Prostate gland (tissue), 2 donors: Measurements from ENCODE around the gene ELMO1. TPM values are rescaled to one million over a fixed set of nuclear protein-coding genes. Genes with fewer than 3 reads are reported as not detected.
"Not testable (repeated sequence)": the region's sequence is repeated elsewhere in the genome, so short reads cannot be mapped to it uniquely, and the experiment has no call there.

ENCODE experiments used
- DNase-seq: peaks from one replicate; pipeline ENCODE4 v3.0.0-alpha.2; 2019; ENCODE audit warnings: low spot score
- H3K27ac ChIP-seq, 2 donors: fragments of 200-600 bp; sonication (generic); 2 replicates each; pipeline ENCODE4 v1.5.1; 2017 to 2019
- H3K27me3 ChIP-seq: fragments of 200-600 bp; sonication (generic); replicated peaks from 2 replicates; pipeline ENCODE4 v1.5.1; 2019; ENCODE audit not compliant: insufficient read depth
- H3K36me3 ChIP-seq, 2 donors: fragments of 200-600 bp; sonication (generic); 1 replicate in 1 of 2; 2 replicates in 1 of 2; pipeline versions ENCODE4 v1.5.1 to v1.8.1; 2017 to 2019
- H3K4me1 ChIP-seq: fragments of 200-600 bp; sonication (generic); replicated peaks from 2 replicates; pipeline ENCODE4 v1.5.1; 2019
- H3K4me3 ChIP-seq, 2 donors: fragments of 200-600 bp; sonication (generic); 2 replicates each; pipeline ENCODE4 v1.5.1; 2017 to 2019
- H3K9me3 ChIP-seq: fragments of 200-600 bp; sonication (generic); 2 replicates; pipeline ENCODE4 v1.5.1; 2017
- POLR2A ChIP-seq: fragments of 450-650 bp; IDR thresholded peaks from one replicate; pipeline ENCODE4 v1.6.1; 2016; ENCODE audit warnings: antibody characterized with exemption, mild to moderate bottlenecking
- POLR2AphosphoS5 ChIP-seq: sonication (generic); formaldehyde crosslinking; IDR thresholded peaks from one replicate; pipeline ENCODE4 v1.6.1; 2017; ENCODE audit warnings: antibody characterized with exemption
- WGBS: methylation state at CpG from one replicate; pipeline ENCODE4 v1.1.5; 2018; 5-methylcytosine and 5-hydroxymethylcytosine counted together
- intact Hi-C: fragments of 100-400 bp; cut with DNase I; formaldehyde crosslinking; loops from one replicate; pipeline ENCODE4 v1.14.2; 2022
- total RNA-seq, 2 donors: library from RNA; depleted of rRNA; stranded (reverse); fragments of >200 nt; gene quantifications; one replicate each; pipeline ENCODE4 v1.1.0, GENCODE V29; 2016
- TF ChIP-seq, protein P1 (sequence below), 4 experiments: fragments of 200-600 bp in 2 of 4; fragments of 450-650 bp in 2 of 4; sonication (generic) in 2 of 4; IDR thresholded peaks; 1 replicate in 3 of 4; 2 replicates in 1 of 4; pipeline ENCODE4 v1.5.1; 2016 to 2019; ENCODE audit warnings: antibody characterized with exemption in 4 of 4, mild to moderate bottlenecking in 2 of 4, moderate library complexity in 2 of 4

ELMO1 gene
- total RNA-seq, 2 donors from 2014 or later, result 6.7 to 19.3 TPM

DNA sequence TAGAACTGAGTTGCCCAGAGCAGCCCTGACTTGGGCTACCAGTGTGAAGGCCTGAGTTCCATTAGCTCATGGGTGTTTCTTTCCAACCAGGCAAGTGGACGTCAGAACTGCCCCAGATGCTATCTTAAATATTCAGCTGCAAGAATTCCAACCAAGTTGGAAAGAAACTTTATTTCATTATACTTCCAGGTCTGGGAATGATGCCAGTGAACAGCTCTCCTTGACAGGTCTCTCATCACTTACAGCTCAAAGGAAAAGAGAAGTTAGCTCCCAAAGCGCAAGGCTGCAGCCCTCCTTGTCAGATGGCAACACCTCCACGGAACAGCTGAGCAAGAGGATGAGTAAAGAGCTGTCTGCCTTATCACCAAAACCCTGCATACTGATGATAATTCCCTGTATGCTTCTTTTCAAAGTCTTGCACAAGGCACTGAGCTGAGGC lies 468.8 kb downstream of the ELMO1 start:
- Histone ChIP-seq H3K4me1 (no peaks in the 10 kb centered on the region), H3K36me3 (no peaks in the 10 kb centered on the region), H3K27me3 (no peaks in the 10 kb centered on the region), H3K27ac (no peak overlapping the region), H3K4me3 (no peak overlapping the region), H3K9me3 (no peaks in the 10 kb centered on the region)
- no peak for DNase-seq
- TF ChIP-seq POLR2AphosphoS5 (no peak), POLR2A (no peak)
- TF ChIP-seq, protein P1, sequence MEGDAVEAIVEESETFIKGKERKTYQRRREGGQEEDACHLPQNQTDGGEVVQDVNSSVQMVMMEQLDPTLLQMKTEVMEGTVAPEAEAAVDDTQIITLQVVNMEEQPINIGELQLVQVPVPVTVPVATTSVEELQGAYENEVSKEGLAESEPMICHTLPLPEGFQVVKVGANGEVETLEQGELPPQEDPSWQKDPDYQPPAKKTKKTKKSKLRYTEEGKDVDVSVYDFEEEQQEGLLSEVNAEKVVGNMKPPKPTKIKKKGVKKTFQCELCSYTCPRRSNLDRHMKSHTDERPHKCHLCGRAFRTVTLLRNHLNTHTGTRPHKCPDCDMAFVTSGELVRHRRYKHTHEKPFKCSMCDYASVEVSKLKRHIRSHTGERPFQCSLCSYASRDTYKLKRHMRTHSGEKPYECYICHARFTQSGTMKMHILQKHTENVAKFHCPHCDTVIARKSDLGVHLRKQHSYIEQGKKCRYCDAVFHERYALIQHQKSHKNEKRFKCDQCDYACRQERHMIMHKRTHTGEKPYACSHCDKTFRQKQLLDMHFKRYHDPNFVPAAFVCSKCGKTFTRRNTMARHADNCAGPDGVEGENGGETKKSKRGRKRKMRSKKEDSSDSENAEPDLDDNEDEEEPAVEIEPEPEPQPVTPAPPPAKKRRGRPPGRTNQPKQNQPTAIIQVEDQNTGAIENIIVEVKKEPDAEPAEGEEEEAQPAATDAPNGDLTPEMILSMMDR (IDR thresholded peaks at IDR 0.05), result no peak
- intact Hi-C loops, result loop anchor here (5.0 kb wide), 1 partner anchor 52 kb away; no protein-coding TSS in a partner anchor
- 18% methylated on average over 3 of the region's 3 CpGs for WGBS

DNA sequence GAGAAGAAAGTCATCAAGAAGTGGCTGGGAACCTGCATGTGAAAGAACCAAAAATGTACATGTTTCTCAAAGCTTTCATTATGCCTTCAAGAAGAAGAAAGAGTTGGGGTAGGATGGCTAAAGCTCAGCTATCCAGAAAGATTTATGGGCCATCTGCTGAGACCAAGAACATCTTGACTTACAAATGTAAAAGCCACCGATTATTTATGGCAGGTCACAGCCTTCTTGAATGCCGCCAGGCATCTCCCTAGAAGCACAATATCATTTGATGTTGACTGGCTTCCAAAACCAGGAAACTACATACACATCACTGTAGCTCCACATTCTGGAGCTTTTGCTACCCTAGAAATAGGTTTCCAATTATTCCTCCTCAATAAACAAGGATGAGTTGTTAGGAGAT lies 470.2 kb downstream of the ELMO1 start:
- Histone ChIP-seq H3K4me1 (no peaks in the 10 kb centered on the region), H3K9me3 (no peaks in the 10 kb centered on the region), H3K4me3 (no peak overlapping the region), H3K27ac (no peak overlapping the region), H3K27me3 (no peaks in the 10 kb centered on the region), H3K36me3 (no peaks in the 10 kb centered on the region)
- TF ChIP-seq POLR2A, result no peak
- TF ChIP-seq POLR2AphosphoS5, result no peak
- TF ChIP-seq, protein P1 (IDR thresholded peaks at IDR 0.05), result no peak
- WGBS, result 45% methylated on average over 2 of the region's 2 CpGs
- DNase-seq, result no peak
- intact Hi-C loops, result no loop called here

DNA sequence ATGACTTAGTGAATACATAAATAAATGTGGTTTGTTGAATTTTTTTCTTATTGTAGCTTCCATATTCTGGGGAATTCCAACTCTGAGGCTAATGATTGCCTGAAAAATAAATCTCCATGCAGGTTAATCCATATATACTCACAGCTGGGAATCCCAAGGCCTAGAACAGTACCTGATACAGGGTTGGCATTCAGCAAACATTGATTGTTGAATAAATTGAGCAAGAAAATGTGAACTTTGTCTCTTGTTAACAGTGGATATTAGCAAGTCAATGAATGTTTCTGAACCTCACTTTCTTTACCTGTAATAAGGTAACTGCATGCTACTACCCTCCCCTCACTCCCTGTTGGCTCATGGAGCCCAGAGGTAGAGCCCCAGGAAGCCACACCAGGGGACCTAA lies 470.8 kb downstream of the ELMO1 start:
- Histone ChIP-seq H3K4me3 (no peak overlapping the region), H3K9me3 (no peaks in the 10 kb centered on the region), H3K36me3 (no peaks in the 10 kb centered on the region), H3K27ac (no peak overlapping the region), H3K27me3 (no peaks in the 10 kb centered on the region), H3K4me1 (no peaks in the 10 kb centered on the region)
- no peak for DNase-seq
- TF ChIP-seq POLR2AphosphoS5 (no peak), POLR2A (no peak)
- TF ChIP-seq, protein P1 (IDR thresholded peaks at IDR 0.05), result no peak
- intact Hi-C loops, result no loop called here

DNA sequence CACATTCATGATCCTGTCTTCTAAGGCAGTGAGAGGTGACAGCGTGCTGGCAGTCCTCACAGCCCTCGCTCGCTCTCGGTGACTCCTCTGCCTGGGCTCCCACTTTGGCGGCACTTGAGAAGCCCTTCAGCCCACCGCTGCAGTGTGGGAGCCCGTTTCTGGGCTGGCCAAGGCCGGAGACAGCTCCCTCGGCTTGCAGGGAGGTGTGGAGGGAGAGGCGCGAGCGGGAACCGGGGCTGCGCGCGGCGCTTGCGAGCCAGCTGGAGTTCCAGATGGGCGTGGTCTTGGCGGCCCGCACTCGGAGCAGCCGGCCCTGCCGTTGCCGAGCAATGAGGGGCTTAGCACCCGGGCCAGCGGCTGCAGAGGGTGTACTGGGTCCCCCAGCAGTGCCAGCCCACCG lies 475.1 kb downstream of the ELMO1 start:
- not testable (repeated sequence) for H3K9me3 ChIP-seq, H3K4me1 ChIP-seq
- WGBS, result 97% methylated on average over 28 of the region's 28 CpGs

DNA sequence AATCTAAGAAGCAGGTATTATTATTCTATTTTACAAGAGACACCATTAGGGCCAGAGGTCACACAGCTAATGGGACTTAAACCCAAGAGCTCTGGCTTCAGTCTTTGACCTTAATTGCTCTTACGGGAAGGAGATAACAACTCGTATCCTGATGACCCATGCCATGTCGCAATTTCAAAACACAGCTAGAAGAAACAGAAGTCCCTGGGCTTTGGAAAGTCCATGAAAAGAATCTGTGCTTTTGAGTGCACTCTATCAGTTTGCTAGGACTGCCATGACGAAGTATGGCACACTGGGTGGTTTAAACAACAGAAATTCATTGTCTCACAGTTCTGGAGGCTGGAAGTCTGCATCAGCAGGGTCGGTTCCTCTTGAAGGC lies 476.5 kb downstream of the ELMO1 start:
- Histone ChIP-seq H3K9me3 (no peaks in the 10 kb centered on the region), H3K4me3 (no peak overlapping the region), H3K4me1 (no peaks in the 10 kb centered on the region), H3K36me3 (no peaks in the 10 kb centered on the region), H3K27me3 (no peaks in the 10 kb centered on the region), H3K27ac (no peak overlapping the region)
- TF ChIP-seq POLR2A, result no peak
- TF ChIP-seq, protein P1 (IDR thresholded peaks at IDR 0.05), result no peak
- no peak for TF ChIP-seq POLR2AphosphoS5
- intact Hi-C loops, result no loop called here
- 73% methylated on average over 5 of the region's 5 CpGs for WGBS
- DNase-seq, result no peak

More for the DNA sequence above, 475.1 kb downstream of the ELMO1 start:
- H3K36me3 ChIP-seq, H3K27ac ChIP-seq, H3K27me3 ChIP-seq, intact Hi-C loops, DNase-seq, H3K4me3 ChIP-seq: not testable (repeated sequence)
